H1 (cell line): ENCODE results near the gene PROM2. TPM values are rescaled to one million over a fixed set of nuclear protein-coding genes. Genes with fewer than 3 reads are reported as not detected.
A peak's percentile ranks its signal among the peaks of the same experiment; 100 is the strongest.

ENCODE experiments used
- CTCF ChIA-PET: fragments of 300-600 bp; sonication (Branson Sonifier 250); formaldehyde crosslinking; loops from one replicate; lab custom pipeline; 2021; ENCODE audit not compliant: partially characterized antibody; lab: Charles Lee
- POLR2A ChIA-PET: fragments of 300-600 bp; sonication (Branson Sonifier 250); formaldehyde crosslinking; loops from one replicate; lab custom pipeline; 2021; ENCODE audit warnings: inconsistent platforms; ENCODE audit not compliant: partially characterized antibody; lab: Charles Lee
- DNase-seq, 2 experiments: peaks; one replicate each; pipeline versions ENCODE4 v3.0.0 to v3.0.0-alpha.2; 2010 to 2022; ENCODE audit warnings: low spot score in 2 of 2, low read depth in 1 of 2, mixed read lengths in 1 of 2
- FAIRE-seq: peaks from 2 replicates; lab custom pipeline; 2011; peaks lifted over from hg19 to GRCh38; lab: Jason Lieb, UNC
- H2AFZ ChIP-seq: 2 replicates; pipeline ENCODE4 v1.8.1; 2012; ENCODE audit warnings: low read length, inconsistent platforms
- H2AK5ac ChIP-seq: 2 replicates; pipeline ENCODE4 v1.6.1; 2013; ENCODE audit warnings: low read depth, low read length
- H2BK120ac ChIP-seq: replicated peaks from 2 replicates; pipeline ENCODE3; 2013; ENCODE audit warnings: low read depth, low read length, inconsistent platforms
- H2BK12ac ChIP-seq: 2 replicates; pipeline ENCODE4 v1.6.1; 2013; ENCODE audit warnings: low read depth, low read length
- H2BK15ac ChIP-seq: 2 replicates; pipeline ENCODE4 v1.6.1; 2013; ENCODE audit warnings: low read length
- H2BK20ac ChIP-seq: 2 replicates; pipeline ENCODE4 v1.6.1; 2013; ENCODE audit warnings: low read length
- H2BK5ac ChIP-seq: 2 replicates; pipeline ENCODE4 v1.6.1; 2013; ENCODE audit warnings: low read depth, low read length
- H3K14ac ChIP-seq: 2 replicates; pipeline ENCODE4 v1.6.1; 2013; ENCODE audit warnings: inconsistent platforms; ENCODE audit not compliant: insufficient read length
- H3K18ac ChIP-seq: 2 replicates; pipeline ENCODE4 v1.6.1; 2013; ENCODE audit warnings: low read length; ENCODE audit errors: extremely low read depth
- H3K23ac ChIP-seq: 2 replicates; pipeline ENCODE4 v1.6.1; 2013; ENCODE audit warnings: inconsistent platforms; ENCODE audit not compliant: insufficient read length
- H3K23me2 ChIP-seq: 2 replicates; pipeline ENCODE4 v1.6.1; 2013; ENCODE audit warnings: low read depth, low read length
- H3K27ac ChIP-seq: 2 replicates; pipeline ENCODE4 v1.6.1; 2011; ENCODE audit warnings: low read depth, low read length, inconsistent platforms
- H3K27me3 ChIP-seq, 4 experiments: replicated peaks in 1 of 4; 1 replicate in 1 of 4; 2 replicates in 3 of 4; pipeline versions ENCODE4 v1.6.1 to v1.8.1; 2011 to 2013; ENCODE audit warnings: low read length in 3 of 4, mild to moderate bottlenecking in 3 of 4, inconsistent platforms in 2 of 4, mixed read lengths in 2 of 4, moderate library complexity in 1 of 4; ENCODE audit not compliant: control insufficient read depth in 3 of 4, insufficient read depth in 3 of 4; ENCODE audit errors: extremely low read depth in 1 of 4
- H3K36me3 ChIP-seq, 4 experiments: 2 replicates each; pipeline versions ENCODE4 v1.6.1 to v1.8.1; 2011 to 2013; ENCODE audit warnings: mild to moderate bottlenecking in 4 of 4, low read length in 3 of 4, moderate library complexity in 2 of 4, control low read depth in 1 of 4, inconsistent platforms in 1 of 4; ENCODE audit not compliant: insufficient read depth in 4 of 4, control insufficient read depth in 2 of 4
- H3K4ac ChIP-seq: replicated peaks from 2 replicates; pipeline ENCODE3; 2013; ENCODE audit warnings: low read length, low read depth, mixed read lengths, inconsistent platforms; ENCODE audit not compliant: insufficient read length
- H3K4me1 ChIP-seq, 4 experiments: replicated peaks in 1 of 4; 1 replicate in 1 of 4; 2 replicates in 3 of 4; pipeline versions ENCODE4 v1.6.1 to v1.8.1; 2011 to 2013; ENCODE audit warnings: low read length in 3 of 4, inconsistent platforms in 2 of 4, mixed read lengths in 1 of 4; ENCODE audit not compliant: insufficient read depth in 4 of 4, control insufficient read depth in 3 of 4
- H3K4me2 ChIP-seq, 2 experiments: 2 replicates each; pipeline versions ENCODE4 v1.6.1 to v1.8.1; 2011 to 2013; ENCODE audit warnings: low read depth in 2 of 2, low read length in 2 of 2, control low read depth in 1 of 2, inconsistent platforms in 1 of 2, mild to moderate bottlenecking in 1 of 2; ENCODE audit not compliant: insufficient read depth in 1 of 2
- H3K4me3 ChIP-seq, 4 experiments: fragments of 200-600, 300-600 bp in 1 of 4; sonication (generic), shearing (Covaris generic), sonication (Bioruptor Twin) in 1 of 4; 2 replicates each; pipeline versions ENCODE4 v1.5.1 to v1.8.1; 2011 to 2016; ENCODE audit warnings: low read length in 4 of 4, low read depth in 3 of 4, control low read depth in 2 of 4, inconsistent platforms in 2 of 4, mild to moderate bottlenecking in 2 of 4, mixed read lengths in 1 of 4, moderate library complexity in 1 of 4; ENCODE audit not compliant: insufficient read depth in 2 of 4; ENCODE audit errors: extremely low read depth in 1 of 4
- H3K56ac ChIP-seq: replicated peaks from 2 replicates; pipeline ENCODE3; 2013; ENCODE audit warnings: low read depth, mild to moderate bottlenecking, mixed read lengths, low read length, inconsistent platforms; ENCODE audit not compliant: insufficient read length
- H3K79me1 ChIP-seq: 2 replicates; pipeline ENCODE4 v1.6.1; 2013; ENCODE audit warnings: low read depth, low read length, control low read depth
- H3K79me2 ChIP-seq, 2 experiments: 2 replicates each; pipeline versions ENCODE4 v1.6.1 to v1.8.1; 2012 to 2013; ENCODE audit warnings: low read length in 2 of 2, mild to moderate bottlenecking in 2 of 2, inconsistent platforms in 1 of 2; ENCODE audit not compliant: insufficient read depth in 2 of 2, control insufficient read depth in 1 of 2
- H3K9ac ChIP-seq, 4 experiments: replicated peaks in 1 of 4; 1 replicate in 1 of 4; 2 replicates in 3 of 4; pipeline versions ENCODE4 v1.6.1 to v1.8.1; 2011 to 2013; ENCODE audit warnings: low read depth in 3 of 4, low read length in 3 of 4, control low read depth in 2 of 4, mild to moderate bottlenecking in 2 of 4, moderate library complexity in 2 of 4, inconsistent platforms in 1 of 4; ENCODE audit errors: extremely low read depth in 1 of 4
- H3K9me3 ChIP-seq, 2 experiments: 2 replicates each; pipeline versions ENCODE4 v1.6.1 to v1.8.1; 2012 to 2013; ENCODE audit warnings: mild to moderate bottlenecking in 2 of 2, moderate library complexity in 2 of 2, control low read depth in 1 of 2, inconsistent platforms in 1 of 2, low read depth in 1 of 2, low read length in 1 of 2, mixed read lengths in 1 of 2; ENCODE audit not compliant: insufficient read depth in 2 of 2
- H4K20me1 ChIP-seq, 2 experiments: replicated peaks in 1 of 2; 2 replicates each; pipeline versions ENCODE3 to v1.8.1; 2011 to 2013; ENCODE audit warnings: inconsistent platforms in 2 of 2, low read length in 2 of 2, mild to moderate bottlenecking in 1 of 2; ENCODE audit not compliant: insufficient read depth in 2 of 2, control insufficient read depth in 1 of 2
- H4K5ac ChIP-seq: 2 replicates; pipeline ENCODE4 v1.6.1; 2013; ENCODE audit warnings: low read length, low read depth, mixed read lengths, inconsistent platforms; ENCODE audit not compliant: insufficient read length
- H4K8ac ChIP-seq: 2 replicates; pipeline ENCODE4 v1.8.0; 2013; ENCODE audit warnings: mild to moderate bottlenecking, moderate library complexity, low read length, inconsistent platforms; ENCODE audit not compliant: insufficient read depth; ENCODE audit errors: extremely low read depth
- H4K91ac ChIP-seq: replicated peaks from 2 replicates; pipeline ENCODE3; 2013; ENCODE audit warnings: low read length, mixed read lengths, inconsistent platforms; ENCODE audit not compliant: insufficient read length
- CEBPB ChIP-seq: IDR thresholded peaks from 2 replicates; pipeline ENCODE4 v1.6.1; 2012; ENCODE audit warnings: low read depth, low read length
- CREB1 ChIP-seq: IDR thresholded peaks from 2 replicates; pipeline ENCODE4 v1.6.1; 2012; ENCODE audit warnings: inconsistent platforms
- GABPA ChIP-seq: IDR thresholded peaks from 2 replicates; pipeline ENCODE4 v1.6.1; 2011; ENCODE audit warnings: mild to moderate bottlenecking, low read length, moderate library complexity, borderline replicate concordance; ENCODE audit not compliant: insufficient read depth
- KDM4A ChIP-seq: IDR thresholded peaks from one replicate; pipeline ENCODE4 v1.7.1; 2012; ENCODE audit warnings: low read depth, mild to moderate bottlenecking, moderate library complexity, low read length, inconsistent platforms; ENCODE audit not compliant: severe bottlenecking
- NANOG ChIP-seq: IDR thresholded peaks from 2 replicates; pipeline ENCODE4 v1.6.1; 2011; ENCODE audit warnings: low read length, low read depth, mild to moderate bottlenecking, inconsistent platforms; ENCODE audit not compliant: insufficient read depth, poor library complexity, severe bottlenecking
- PHF8 ChIP-seq: fragments of 200-600 bp; sonication (generic); conservative IDR thresholded peaks from 2 replicates; pipeline ENCODE4 v1.7.1; 2012; ENCODE audit warnings: low read depth, mild to moderate bottlenecking, inconsistent platforms, low read length, moderate library complexity
- WGBS, 2 experiments: shearing (Covaris generic) in 1 of 2; methylation state at CpG; one replicate each; pipeline versions ENCODE4 v1.1.6 to v1.1.7; 2013 to 2015; ENCODE audit warnings: low lambda C conversion rate in 2 of 2, mixed read lengths in 2 of 2, inconsistent platforms in 1 of 2, low coverage in 1 of 2, missing lambda C conversion rate in 1 of 2; ENCODE audit not compliant: insufficient replicate concordance in 2 of 2, insufficient coverage in 1 of 2, insufficient read length in 1 of 2; ENCODE audit errors: extremely low coverage in 1 of 2, missing lambda C conversion rate in 1 of 2; 5-methylcytosine and 5-hydroxymethylcytosine counted together
- polyA plus RNA-seq, 7 experiments: library from polyadenylated mRNA; depleted of rRNA in 3 of 7; stranded (reverse) in 5 of 7; unstranded in 2 of 7; fragments of >200 nt in 5 of 7; fragments of 200-250 nt in 2 of 7; gene quantifications; 1 replicate in 5 of 7; 2 replicates in 1 of 7; 4 replicates in 1 of 7; pipeline versions ENCODE4 v1.2.1 to v1.2.3, GENCODE V29; 2011 to 2013; ENCODE audit warnings: missing spikeins in 2 of 7, mixed read lengths in 2 of 7
- total RNA-seq: library from RNA; stranded (reverse); fragmentation: NEBNext Ultra II Directional; extraction: Animal tissue kit (Norgen Biotek cat#: 25700); gene quantifications from 2 replicates; pipeline ENCODE4 v1.2.1, GENCODE V29; 2021

PROM2 gene
- total and polyA plus RNA-seq, 2 of the 8 experiments (the other 6 are each of a cell fraction or from before 2014, with no cell fraction given) = 1.6 to 3.8 TPM

DNA sequence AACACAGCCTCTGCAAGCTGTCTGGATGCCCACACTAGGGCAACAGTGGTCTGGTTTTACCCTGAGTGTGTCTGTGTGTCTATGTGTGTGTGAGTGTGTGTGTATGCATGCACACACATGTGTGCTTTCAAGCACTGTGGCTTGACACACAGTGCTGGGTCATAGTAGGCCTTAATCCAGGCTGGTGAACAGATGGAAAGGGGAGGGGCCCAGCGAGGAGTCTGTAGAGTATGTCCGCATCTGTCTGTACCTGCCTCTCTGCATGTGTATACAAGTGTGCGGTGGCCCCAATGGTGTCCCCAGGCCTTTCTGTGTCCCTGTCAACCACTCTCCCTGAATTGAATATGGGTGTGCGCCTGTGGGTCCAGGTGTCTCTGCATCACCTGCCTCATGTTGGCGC lies 13.6 kb downstream of the PROM2 start:
- Histone ChIP-seq H2AK5ac (no peak overlapping the region), H3K18ac (no peak overlapping the region), H3K23ac (no peak overlapping the region), H3K27ac (no peak overlapping the region), H2BK12ac (no peak overlapping the region), H3K56ac (no peak overlapping the region), H3K79me2 (no peaks in the 10 kb centered on the region), H3K9me3 (peaks cover 53 to 94% of the 10 kb centered on the region in 2 experiments; a peak in 3 of 4 replicates), H3K4me2 (no peak overlapping the region), H2BK15ac (no peak overlapping the region), H2BK120ac (no peak overlapping the region), H3K27me3 (no peaks in the 10 kb centered on the region), H3K79me1 (no peaks in the 10 kb centered on the region), H4K5ac (no peak overlapping the region), H2BK5ac (no peak overlapping the region), H3K4me3 (no peak overlapping the region), H3K14ac (no peak overlapping the region), H3K4ac (no peak overlapping the region), H4K91ac (no peak overlapping the region), H3K4me1 (no peaks in the 10 kb centered on the region; a peak in 1 of 7 replicates), H2BK20ac (no peak overlapping the region), H2AFZ (no peak overlapping the region), H4K20me1 (no peaks in the 10 kb centered on the region), H3K9ac (no peak overlapping the region), H3K36me3 (no peaks in the 10 kb centered on the region), H4K8ac (peak overlapping the region; percentile 51; the same call in 1 of the 2 replicates), H3K23me2 (no peaks in the 10 kb centered on the region)
- DNase-seq (no peak), FAIRE-seq (no peak)
- TF ChIP-seq CREB1 (no peak), GABPA (no peak), NANOG (no peak), CEBPB (no peak), PHF8 (no peak), KDM4A (no peak)
- ChIA-PET POLR2A (no interaction called here), CTCF (interaction anchor here (0.8 kb wide), 1 partner anchor 17 kb away, joined by 3 read pairs; no protein-coding TSS in a partner anchor)
- WGBS, 2 experiments = 92% methylated on average over 5 of the region's 5 CpGs; no CpG with 5 or more reads in 1 of the 2 experiments
